K562 (cell line): ENCODE results near the gene RSPRY1. TPM values are rescaled to one million over a fixed set of nuclear protein-coding genes. Genes with fewer than 3 reads are reported as not detected.
A peak's percentile ranks its signal among the peaks of the same experiment; 100 is the strongest.

Source experiments
- ARID2 ChIP-seq: fragments of 450-650 bp; IDR thresholded peaks from 2 replicates; pipeline ENCODE4 v1.6.1; 2017; ENCODE audit warnings: antibody characterized with exemption, mild to moderate bottlenecking
- CBFA2T3 ChIP-seq: fragments of 450-650 bp; IDR thresholded peaks from 2 replicates; pipeline ENCODE4 v1.6.1; 2017
- EP400 ChIP-seq: fragments of 450-650 bp; IDR thresholded peaks from 2 replicates; pipeline ENCODE4 v1.6.1; 2017; ENCODE audit warnings: antibody characterized with exemption, mild to moderate bottlenecking, moderate library complexity
- FOXM1 ChIP-seq, 2 experiments: fragments of 450-650 bp in 1 of 2; sonication (generic) in 1 of 2; formaldehyde crosslinking in 1 of 2; IDR thresholded peaks; 2 replicates each; pipeline versions ENCODE4 v1.6.1 to v1.9.0; 2017 to 2022; ENCODE audit warnings: low read depth in 2 of 2, mild to moderate bottlenecking in 2 of 2, missing genetic modification reagents in 1 of 2, moderate library complexity in 1 of 2
- HNRNPLL ChIP-seq: fragments of 200-400 bp; formaldehyde crosslinking; IDR thresholded peaks from 2 replicates; pipeline ENCODE4 v1.6.1; 2017; ENCODE audit warnings: low read length, low read depth, mild to moderate bottlenecking; ENCODE audit not compliant: poor library complexity, severe bottlenecking
- HNRNPUL1 ChIP-seq: fragments of 200-400 bp; formaldehyde crosslinking; IDR thresholded peaks from 2 replicates; pipeline ENCODE4 v1.6.1; 2017; ENCODE audit warnings: low read length
- SMAD4 ChIP-seq: fragments of 250-450 bp; sonication (Bioruptor Pico); conservative IDR thresholded peaks from 2 replicates; pipeline ENCODE4 v1.8.0; 2021; ENCODE audit warnings: inconsistent platforms, mild to moderate bottlenecking, moderate library complexity
- U2AF1 ChIP-seq: fragments of 200-400 bp; formaldehyde crosslinking; optimal IDR thresholded peaks from 2 replicates; pipeline ENCODE3; 2017; ENCODE audit warnings: mild to moderate bottlenecking, low read depth, low read length, moderate library complexity
- YY1 ChIP-seq, 3 experiments: IDR thresholded peaks; 2 replicates each; pipeline ENCODE4 v1.6.1; 2011; ENCODE audit warnings: low read length in 2 of 3, mild to moderate bottlenecking in 2 of 3, moderate library complexity in 2 of 3, borderline replicate concordance in 1 of 3, control low read depth in 1 of 3, low read depth in 1 of 3; ENCODE audit not compliant: insufficient read depth in 3 of 3, insufficient replicate concordance in 2 of 3, control insufficient read depth in 1 of 3, insufficient read length in 1 of 3; ENCODE audit errors: extremely low read depth in 1 of 3
- ZC3H4 ChIP-seq: sonication (generic); formaldehyde crosslinking; IDR thresholded peaks from 2 replicates; pipeline ENCODE4 v1.9.0; 2021; ENCODE audit warnings: missing genetic modification reagents, borderline replicate concordance
- ZNF121 ChIP-seq: sonication (generic); formaldehyde crosslinking; conservative IDR thresholded peaks from 2 replicates; pipeline ENCODE4 v1.8.0; 2022; ENCODE audit warnings: missing genetic modification reagents
- polyA plus RNA-seq, 8 experiments: library from polyadenylated mRNA; depleted of rRNA in 4 of 8; stranded (reverse) in 5 of 8; unstranded in 3 of 8; fragments of >200 nt; fragmentation: Nextera tagmentation in 2 of 8; fragmentation: Illumina TruSeq in 1 of 8; extraction: Ambion mirVana in 2 of 8; extraction: Trizol in 1 of 8; gene quantifications; 2 replicates each; pipeline versions ENCODE4 v1.2.1 to v1.2.3, GENCODE V29; 2011 to 2014; ENCODE audit warnings: inconsistent platforms in 1 of 8, missing spikeins in 1 of 8
- total RNA-seq, 7 experiments: library from RNA; depleted of rRNA in 6 of 7; stranded (reverse); fragments of >200 nt in 6 of 7; fragmentation: Illumina TruSeq in 2 of 7; extraction: Trizol in 2 of 7; gene quantifications; 2 replicates each; pipeline versions ENCODE4 v1.2.1 to v1.2.3, GENCODE V29; 2011 to 2021; ENCODE audit warnings: low replicate concordance in 1 of 7
- TF ChIP-seq, protein P1 (sequence below), 2 experiments: IDR thresholded peaks; 2 replicates each; pipeline ENCODE4 v1.6.1; 2011; ENCODE audit warnings: borderline replicate concordance in 1 of 2, control low read depth in 1 of 2, low read depth in 1 of 2, low read length in 1 of 2, mild to moderate bottlenecking in 1 of 2, mixed read lengths in 1 of 2, moderate library complexity in 1 of 2; ENCODE audit not compliant: insufficient read depth in 1 of 2, insufficient read length in 1 of 2, poor library complexity in 1 of 2, severe bottlenecking in 1 of 2; ENCODE audit errors: extremely low read depth in 1 of 2
- TF ChIP-seq, protein P2 (sequence below): sonication (generic); formaldehyde crosslinking; IDR thresholded peaks from 2 replicates; pipeline ENCODE4 v1.8.1; 2022; ENCODE audit warnings: missing genetic modification reagents
- TF ChIP-seq, protein P3 (sequence below): sonication (generic); formaldehyde crosslinking; IDR thresholded peaks from 2 replicates; pipeline ENCODE4 v1.9.0; 2022; ENCODE audit warnings: mild to moderate bottlenecking, missing genetic modification reagents
- TF ChIP-seq, protein P4 (sequence below): fragments of 450-650 bp; IDR thresholded peaks from 2 replicates; pipeline ENCODE4 v1.6.1; 2017; ENCODE audit warnings: antibody characterized with exemption, mild to moderate bottlenecking
- TF ChIP-seq, protein P5 (sequence below), 2 experiments: fragments of 200-800 bp in 1 of 2; sonication (Bioruptor generic) in 1 of 2; sonication (generic) in 1 of 2; formaldehyde crosslinking in 1 of 2; IDR thresholded peaks in 1 of 2; conservative IDR thresholded peaks in 1 of 2; 2 replicates each; pipeline versions ENCODE4 v1.5.0 to v1.6.1; 2016 to 2020; ENCODE audit warnings: missing compliant biosample characterization in 1 of 2, missing genetic modification characterization in 1 of 2, missing genetic modification reagents in 1 of 2

Gene RSPRY1
- total and polyA plus RNA-seq, 9 of the 15 experiments (the other 6 are each of a cell fraction or from before 2014, with no cell fraction given), result 10.2 to 27.8 (median 20.8) TPM

DNA sequence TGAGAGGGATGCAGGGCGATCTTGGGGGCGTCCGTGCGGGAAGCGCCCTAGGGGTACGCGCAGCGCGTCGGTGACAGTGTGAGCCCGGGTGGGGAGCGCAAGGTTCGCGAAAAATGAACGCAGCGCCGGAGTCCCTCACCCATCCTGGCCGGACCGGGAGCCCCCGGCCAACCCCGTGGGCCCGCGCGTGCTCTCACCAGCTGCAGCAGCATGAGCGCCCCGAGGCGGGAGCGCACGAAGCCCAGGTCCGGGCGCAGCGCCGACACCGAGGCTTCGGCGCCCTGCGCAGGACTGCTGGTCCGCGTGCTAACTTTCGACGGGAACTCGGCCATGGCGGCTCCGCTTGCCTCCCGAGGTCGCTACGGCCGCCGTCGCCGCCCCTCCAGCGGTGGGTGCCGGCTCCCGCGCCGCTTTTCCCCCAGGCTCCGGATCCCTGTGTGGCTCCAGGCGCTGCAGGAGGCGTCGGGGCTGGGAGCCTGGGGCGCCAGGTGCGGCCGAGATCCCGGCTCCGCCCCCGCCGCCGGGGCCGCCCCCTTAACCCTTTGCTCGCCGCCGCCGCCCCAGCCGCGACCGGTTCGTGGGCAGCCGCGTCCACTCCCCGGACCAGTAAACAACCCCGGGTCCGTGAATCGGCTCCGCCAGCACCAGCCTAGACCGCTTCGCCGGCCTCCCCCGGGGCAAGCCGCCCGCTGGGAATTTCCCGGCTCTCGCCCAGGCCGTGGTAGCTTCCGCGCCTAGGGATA, 98.3 kb downstream of the RSPRY1 start, which contains the start of gene PLLP (continued):
- TF ChIP-seq, protein P1, sequence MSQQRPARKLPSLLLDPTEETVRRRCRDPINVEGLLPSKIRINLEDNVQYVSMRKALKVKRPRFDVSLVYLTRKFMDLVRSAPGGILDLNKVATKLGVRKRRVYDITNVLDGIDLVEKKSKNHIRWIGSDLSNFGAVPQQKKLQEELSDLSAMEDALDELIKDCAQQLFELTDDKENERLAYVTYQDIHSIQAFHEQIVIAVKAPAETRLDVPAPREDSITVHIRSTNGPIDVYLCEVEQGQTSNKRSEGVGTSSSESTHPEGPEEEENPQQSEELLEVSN (IDR thresholded peaks at IDR 0.05; ENCODE audit: borderline replicate concordance in 1 of 2, extremely low read depth in 1 of 2, insufficient read depth in 1 of 2, insufficient read length in 1 of 2, low read depth in 1 of 2, low read length in 1 of 2, poor library complexity in 1 of 2, severe bottlenecking in 1 of 2), result peak; percentile 98 to 100
- TF ChIP-seq, protein P2, sequence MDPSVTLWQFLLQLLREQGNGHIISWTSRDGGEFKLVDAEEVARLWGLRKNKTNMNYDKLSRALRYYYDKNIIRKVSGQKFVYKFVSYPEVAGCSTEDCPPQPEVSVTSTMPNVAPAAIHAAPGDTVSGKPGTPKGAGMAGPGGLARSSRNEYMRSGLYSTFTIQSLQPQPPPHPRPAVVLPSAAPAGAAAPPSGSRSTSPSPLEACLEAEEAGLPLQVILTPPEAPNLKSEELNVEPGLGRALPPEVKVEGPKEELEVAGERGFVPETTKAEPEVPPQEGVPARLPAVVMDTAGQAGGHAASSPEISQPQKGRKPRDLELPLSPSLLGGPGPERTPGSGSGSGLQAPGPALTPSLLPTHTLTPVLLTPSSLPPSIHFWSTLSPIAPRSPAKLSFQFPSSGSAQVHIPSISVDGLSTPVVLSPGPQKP (CRISPR knock-in tag), result peak; percentile 92; the same call in 1 of the 2 replicates
- TF ChIP-seq HNRNPUL1, result no peak
- TF ChIP-seq U2AF1, result peak; percentile 91
- TF ChIP-seq, protein P3, sequence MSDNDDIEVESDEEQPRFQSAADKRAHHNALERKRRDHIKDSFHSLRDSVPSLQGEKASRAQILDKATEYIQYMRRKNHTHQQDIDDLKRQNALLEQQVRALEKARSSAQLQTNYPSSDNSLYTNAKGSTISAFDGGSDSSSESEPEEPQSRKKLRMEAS (CRISPR knock-in tag), result peak; percentile 97
- TF ChIP-seq CBFA2T3, result peak; percentile 12
- TF ChIP-seq FOXM1 (IDR thresholded peaks at IDR 0.05; ENCODE audit: low read depth), result no peak
- TF ChIP-seq FOXM1 (CRISPR knock-in tag; IDR thresholded peaks at IDR 0.05; ENCODE audit: low read depth), result peak; percentile 24; the same call in 1 of the 2 replicates
- TF ChIP-seq EP400, result peak; percentile 33; the same call in 1 of the 2 replicates
- TF ChIP-seq, protein P4, sequence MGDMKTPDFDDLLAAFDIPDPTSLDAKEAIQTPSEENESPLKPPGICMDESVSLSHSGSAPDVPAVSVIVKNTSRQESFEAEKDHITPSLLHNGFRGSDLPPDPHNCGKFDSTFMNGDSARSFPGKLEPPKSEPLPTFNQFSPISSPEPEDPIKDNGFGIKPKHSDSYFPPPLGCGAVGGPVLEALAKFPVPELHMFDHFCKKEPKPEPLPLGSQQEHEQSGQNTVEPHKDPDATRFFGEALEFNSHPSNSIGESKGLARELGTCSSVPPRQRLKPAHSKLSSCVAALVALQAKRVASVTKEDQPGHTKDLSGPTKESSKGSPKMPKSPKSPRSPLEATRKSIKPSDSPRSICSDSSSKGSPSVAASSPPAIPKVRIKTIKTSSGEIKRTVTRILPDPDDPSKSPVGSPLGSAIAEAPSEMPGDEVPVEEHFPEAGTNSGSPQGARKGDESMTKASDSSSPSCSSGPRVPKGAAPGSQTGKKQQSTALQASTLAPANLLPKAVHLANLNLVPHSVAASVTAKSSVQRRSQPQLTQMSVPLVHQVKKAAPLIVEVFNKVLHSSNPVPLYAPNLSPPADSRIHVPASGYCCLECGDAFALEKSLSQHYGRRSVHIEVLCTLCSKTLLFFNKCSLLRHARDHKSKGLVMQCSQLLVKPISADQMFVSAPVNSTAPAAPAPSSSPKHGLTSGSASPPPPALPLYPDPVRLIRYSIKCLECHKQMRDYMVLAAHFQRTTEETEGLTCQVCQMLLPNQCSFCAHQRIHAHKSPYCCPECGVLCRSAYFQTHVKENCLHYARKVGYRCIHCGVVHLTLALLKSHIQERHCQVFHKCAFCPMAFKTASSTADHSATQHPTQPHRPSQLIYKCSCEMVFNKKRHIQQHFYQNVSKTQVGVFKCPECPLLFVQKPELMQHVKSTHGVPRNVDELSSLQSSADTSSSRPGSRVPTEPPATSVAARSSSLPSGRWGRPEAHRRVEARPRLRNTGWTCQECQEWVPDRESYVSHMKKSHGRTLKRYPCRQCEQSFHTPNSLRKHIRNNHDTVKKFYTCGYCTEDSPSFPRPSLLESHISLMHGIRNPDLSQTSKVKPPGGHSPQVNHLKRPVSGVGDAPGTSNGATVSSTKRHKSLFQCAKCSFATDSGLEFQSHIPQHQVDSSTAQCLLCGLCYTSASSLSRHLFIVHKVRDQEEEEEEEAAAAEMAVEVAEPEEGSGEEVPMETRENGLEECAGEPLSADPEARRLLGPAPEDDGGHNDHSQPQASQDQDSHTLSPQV, result peak; percentile 86
- peak in 2 of 3 experiments; percentile 53 to 75 for TF ChIP-seq YY1 (IDR thresholded peaks at IDR 0.05; ENCODE audit: borderline replicate concordance in 1 of 3, control insufficient read depth in 1 of 3, extremely low read depth in 1 of 3, insufficient read depth in 3 of 3, insufficient read length in 1 of 3, insufficient replicate concordance in 2 of 3, low read depth in 1 of 3, low read length in 2 of 3)
- no peak for TF ChIP-seq ARID2
- 0 out of 2 replicates have a peak, but pooled peaks have one; percentile 31 for TF ChIP-seq ZNF121
- TF ChIP-seq, protein P5, sequence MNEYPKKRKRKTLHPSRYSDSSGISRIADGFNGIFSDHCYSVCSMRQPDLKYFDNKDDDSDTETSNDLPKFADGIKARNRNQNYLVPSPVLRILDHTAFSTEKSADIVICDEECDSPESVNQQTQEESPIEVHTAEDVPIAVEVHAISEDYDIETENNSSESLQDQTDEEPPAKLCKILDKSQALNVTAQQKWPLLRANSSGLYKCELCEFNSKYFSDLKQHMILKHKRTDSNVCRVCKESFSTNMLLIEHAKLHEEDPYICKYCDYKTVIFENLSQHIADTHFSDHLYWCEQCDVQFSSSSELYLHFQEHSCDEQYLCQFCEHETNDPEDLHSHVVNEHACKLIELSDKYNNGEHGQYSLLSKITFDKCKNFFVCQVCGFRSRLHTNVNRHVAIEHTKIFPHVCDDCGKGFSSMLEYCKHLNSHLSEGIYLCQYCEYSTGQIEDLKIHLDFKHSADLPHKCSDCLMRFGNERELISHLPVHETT (CRISPR knock-in tag; conservative IDR thresholded peaks at IDR 0.05 in 1 of 2, IDR thresholded peaks at IDR 0.05 in 1 of 2), result 0 out of 4 replicates have a peak, but pooled peaks of 1 of the 2 experiments have one; percentile 33
- TF ChIP-seq SMAD4, result peak; percentile 84
- no peak for TF ChIP-seq ZC3H4 (CRISPR knock-in tag)
- peak; percentile 48 for TF ChIP-seq HNRNPLL
